Neutrophil (primary cell): ENCODE measurements around the gene GDF2.

Experiments
- H3K27ac ChIP-seq: fragments of 200-600 bp; sonication (generic); 2 replicates; pipeline ENCODE4 v1.5.1; 2016; ENCODE audit warnings: mild to moderate bottlenecking, moderate library complexity
- H3K27me3 ChIP-seq: fragments of 200-600 bp; sonication (generic); 2 replicates; pipeline ENCODE4 v1.6.0; 2016; ENCODE audit warnings: mild to moderate bottlenecking
- H3K36me3 ChIP-seq: fragments of 200-600 bp; sonication (generic); 2 replicates; pipeline ENCODE4 v1.5.1; 2017
- H3K4me1 ChIP-seq, 2 experiments: fragments of 200-600 bp in 1 of 2; sonication (generic) in 1 of 2; 1 replicate in 1 of 2; 2 replicates in 1 of 2; pipeline versions ENCODE4 v1.5.1 to v1.6.1; 2013 to 2016; ENCODE audit warnings: low read depth in 1 of 2, low read length in 1 of 2, mild to moderate bottlenecking in 1 of 2, moderate library complexity in 1 of 2; ENCODE audit not compliant: control insufficient read depth in 1 of 2, insufficient read depth in 1 of 2
- H3K4me3 ChIP-seq, 2 experiments: fragments of 200-600 bp in 1 of 2; sonication (generic) in 1 of 2; 1 replicate in 1 of 2; 2 replicates in 1 of 2; pipeline ENCODE4 v1.5.1; 2013 to 2016; ENCODE audit warnings: low read depth in 1 of 2, low read length in 1 of 2, mild to moderate bottlenecking in 1 of 2, moderate library complexity in 1 of 2
- H3K9me3 ChIP-seq: fragments of 200-600 bp; sonication (generic); 2 replicates; pipeline ENCODE4 v1.5.1; 2016
- CTCF ChIP-seq: fragments of 200-600 bp; sonication (generic); IDR thresholded peaks from 2 replicates; pipeline ENCODE4 v1.5.1; 2016; ENCODE audit warnings: antibody characterized with exemption

The GDF2 gene

DNA sequence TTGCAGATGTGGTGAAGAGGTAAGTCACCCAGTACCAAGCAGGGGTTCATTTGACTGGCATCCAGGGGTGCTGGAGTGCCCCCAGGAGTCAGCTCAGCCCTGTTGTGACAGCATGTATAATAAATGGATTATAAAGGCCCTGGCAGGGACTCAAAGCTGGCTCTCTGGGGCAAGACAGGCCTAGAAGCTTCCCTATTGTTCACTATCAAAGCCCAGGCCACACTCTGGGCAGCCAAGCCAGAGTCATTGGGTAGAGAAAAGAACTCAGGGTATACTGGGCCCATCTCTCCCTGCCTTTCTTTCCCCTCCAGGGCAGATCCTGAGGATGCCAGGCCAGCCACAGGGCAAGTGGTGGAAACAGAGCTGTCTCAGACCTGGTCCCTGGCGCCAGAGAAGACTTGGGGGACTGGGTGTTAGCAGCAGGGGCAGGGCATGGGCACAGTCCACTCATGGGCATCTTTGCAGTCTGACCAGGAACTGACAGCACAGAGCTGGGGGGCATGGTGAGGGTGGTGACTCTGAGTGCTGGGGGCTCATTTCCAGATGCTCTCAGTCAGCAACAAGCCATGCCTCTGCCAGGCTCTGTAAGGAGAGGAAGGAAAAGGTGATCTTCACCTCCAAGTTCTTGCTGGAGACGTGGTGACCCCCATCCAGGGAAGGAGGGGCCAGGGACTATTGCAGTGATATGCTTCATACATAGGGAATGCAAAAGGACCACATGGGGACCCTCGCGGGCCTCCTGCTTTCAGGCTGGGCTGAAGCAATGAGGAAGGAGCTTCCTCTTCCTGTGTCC lies 37.6 kb downstream of the GDF2 start:
- H3K36me3 ChIP-seq, result no peaks in the 10 kb centered on the region
- no peaks in the 10 kb centered on the region for H3K4me1 ChIP-seq
- H3K4me3 ChIP-seq, result no peak overlapping the region
- TF ChIP-seq CTCF, result no peak
- H3K27me3 ChIP-seq, result no peaks in the 10 kb centered on the region
- no peaks in the 10 kb centered on the region for H3K9me3 ChIP-seq
- H3K27ac ChIP-seq, result no peak overlapping the region

DNA sequence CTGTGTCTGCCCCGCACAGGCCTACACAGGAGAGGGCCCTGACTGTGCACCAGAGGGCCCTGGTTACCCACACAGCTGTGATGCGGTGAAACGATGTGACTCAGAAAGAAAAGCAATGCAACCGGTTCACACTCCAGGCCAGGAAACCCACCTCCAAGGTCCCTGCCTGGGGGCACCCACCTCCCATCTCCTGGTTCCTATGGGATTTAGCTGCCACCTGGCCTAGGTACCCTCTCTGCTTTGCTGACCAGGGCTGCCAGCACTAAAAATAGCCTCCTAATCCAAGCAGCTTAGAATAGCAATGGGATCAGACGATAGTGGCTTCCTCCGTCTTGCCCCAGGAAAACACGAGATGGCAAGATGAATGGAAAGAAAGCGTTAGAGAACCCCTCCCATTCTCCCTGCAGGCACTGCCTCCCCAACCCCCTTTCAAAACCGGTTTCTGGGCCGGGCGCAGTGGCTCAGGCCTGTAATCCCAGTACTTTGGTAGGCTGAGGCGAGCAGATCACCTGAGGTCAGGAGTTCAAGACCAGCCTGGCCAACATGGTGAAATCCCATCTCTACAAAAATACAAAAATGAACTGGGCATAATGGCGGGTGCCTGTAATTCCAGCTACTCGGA lies 38.3 kb downstream of the GDF2 start:
- Histone ChIP-seq H3K36me3 (no peaks in the 10 kb centered on the region), H3K27me3 (no peaks in the 10 kb centered on the region)

GRCh38 chr10:47361293-47361692 lies 39.0 kb downstream of the GDF2 start:
- no peak for TF ChIP-seq CTCF
- Histone ChIP-seq H3K9me3 (no peaks in the 10 kb centered on the region), H3K27me3 (no peaks in the 10 kb centered on the region), H3K4me1 (no peaks in the 10 kb centered on the region), H3K4me3 (no peak overlapping the region), H3K27ac (no peak overlapping the region), H3K36me3 (no peaks in the 10 kb centered on the region)

More for the DNA sequence above, 38.3 kb downstream of the GDF2 start:
- no peak overlapping the region for H3K4me3 ChIP-seq
- H3K4me1 ChIP-seq, result no peaks in the 10 kb centered on the region
- H3K27ac ChIP-seq, result no peak overlapping the region
- no peaks in the 10 kb centered on the region for H3K9me3 ChIP-seq
- no peak for TF ChIP-seq CTCF

DNA sequence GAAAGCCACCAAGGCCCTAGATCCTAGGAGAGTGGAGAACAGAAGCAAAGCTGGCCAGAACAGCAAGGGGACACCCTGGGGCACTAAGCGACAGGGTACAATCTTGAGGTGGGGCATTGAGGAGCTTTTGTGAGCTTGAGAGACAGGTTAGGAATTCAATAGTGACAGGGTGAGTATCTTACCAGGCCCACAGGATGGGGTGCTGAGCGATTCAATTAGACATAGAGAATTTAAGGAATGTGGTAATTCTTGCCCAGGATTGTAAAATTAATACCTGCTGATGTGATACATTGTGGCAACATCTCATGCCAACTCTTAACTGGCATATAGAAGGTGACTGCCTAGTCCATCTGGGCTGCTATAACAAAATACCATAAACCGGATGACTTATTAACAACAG lies 39.9 kb downstream of the GDF2 start:
- Histone ChIP-seq H3K4me1 (no peaks in the 10 kb centered on the region), H3K36me3 (no peaks in the 10 kb centered on the region), H3K27me3 (no peaks in the 10 kb centered on the region), H3K9me3 (no peaks in the 10 kb centered on the region), H3K4me3 (no peak overlapping the region), H3K27ac (no peak overlapping the region)
- no peak for TF ChIP-seq CTCF

- H3K9me3 ChIP-seq, result no peaks in the 10 kb centered on the region
- no peak for TF ChIP-seq CTCF
- H3K4me1 ChIP-seq, result no peaks in the 10 kb centered on the region
- H3K27me3 ChIP-seq, result no peaks in the 10 kb centered on the region
- H3K4me3 ChIP-seq, result no peak overlapping the region
- H3K27ac ChIP-seq, result no peak overlapping the region
- H3K36me3 ChIP-seq, result no peaks in the 10 kb centered on the region
These were observed 41.5 kb downstream of the GDF2 start for GRCh38 chr10:47363781-47364180.
